HepG2 (cell line): ENCODE data around the gene NOTO. TPM values are rescaled to one million over a fixed set of nuclear protein-coding genes. Genes with fewer than 3 reads are reported as not detected.

Source experiments
- DR1 ChIP-seq: sonication (generic); formaldehyde crosslinking; IDR thresholded peaks from 2 replicates; pipeline ENCODE4 v1.8.0; 2021; ENCODE audit warnings: mild to moderate bottlenecking, missing genetic modification reagents, inconsistent platforms
- FOSL1 ChIP-seq: sonication (generic); formaldehyde crosslinking; IDR thresholded peaks from 2 replicates; pipeline ENCODE4 v1.9.0; 2021; ENCODE audit warnings: missing genetic modification reagents, borderline replicate concordance
- NFATC3 ChIP-seq: sonication (generic); formaldehyde crosslinking; IDR thresholded peaks from 2 replicates; pipeline ENCODE4 v1.5.1; 2020; ENCODE audit warnings: mild to moderate bottlenecking, missing genetic modification reagents
- SAP130 ChIP-seq: IDR thresholded peaks from 2 replicates; pipeline ENCODE4 v1.6.1; 2016; ENCODE audit warnings: low read depth
- SP4 ChIP-seq: sonication (generic); formaldehyde crosslinking; IDR thresholded peaks from 2 replicates; pipeline ENCODE4 v1.8.1; 2023; ENCODE audit warnings: mild to moderate bottlenecking, missing genetic modification reagents
- ZNF558 ChIP-seq: sonication (generic); formaldehyde crosslinking; IDR thresholded peaks from 2 replicates; pipeline ENCODE4 v1.9.0; 2022; ENCODE audit warnings: mild to moderate bottlenecking, missing genetic modification reagents, borderline replicate concordance
- polyA plus RNA-seq, 8 experiments: library from polyadenylated mRNA; depleted of rRNA in 3 of 8; stranded (reverse) in 7 of 8; unstranded in 1 of 8; fragments of >200 nt; fragmentation: Illumina TruSeq in 4 of 8; extraction: Trizol in 4 of 8; gene quantifications; 2 replicates each; pipeline versions ENCODE4 v1.2.1 to v1.2.3, GENCODE V29; 2011 to 2016; ENCODE audit warnings: low read depth in 4 of 8, missing spikeins in 1 of 8, mixed read lengths in 1 of 8; ENCODE audit not compliant: insufficient read depth in 1 of 8
- total RNA-seq, 5 experiments: library from RNA; depleted of rRNA; stranded (reverse); fragments of >200 nt; fragmentation: Illumina TruSeq; extraction: Trizol; gene quantifications; 2 replicates each; pipeline ENCODE4 v1.2.3, GENCODE V29; 2016; ENCODE audit warnings: low read depth in 1 of 5
- TF ChIP-seq, protein P1 (sequence below): sonication (generic); formaldehyde crosslinking; IDR thresholded peaks from 2 replicates; pipeline ENCODE4 v1.5.0; 2020; ENCODE audit warnings: missing genetic modification reagents
- TF ChIP-seq, protein P2 (sequence below): fragments of 450-650 bp; IDR thresholded peaks from 2 replicates; pipeline ENCODE4 v1.6.1; 2016
- TF ChIP-seq, protein P3 (sequence below): sonication (generic); formaldehyde crosslinking; IDR thresholded peaks from 2 replicates; pipeline ENCODE4 v1.4.0; 2020; ENCODE audit warnings: missing genetic modification reagents, borderline replicate concordance
- TF ChIP-seq, protein P4 (sequence below): sonication (generic); formaldehyde crosslinking; IDR thresholded peaks from 2 replicates; pipeline ENCODE4 v1.9.0; 2022; ENCODE audit warnings: low read depth, missing genetic modification reagents
- TF ChIP-seq, protein P5 (sequence below): sonication (generic); formaldehyde crosslinking; IDR thresholded peaks from 2 replicates; pipeline ENCODE4 v1.5.1; 2020; ENCODE audit warnings: mild to moderate bottlenecking, missing genetic modification reagents, borderline replicate concordance

Gene NOTO
- total and polyA plus RNA-seq, 2 of the 13 experiments (the other 11 are each of a cell fraction or from before 2014, with no cell fraction given), result not detected

DNA sequence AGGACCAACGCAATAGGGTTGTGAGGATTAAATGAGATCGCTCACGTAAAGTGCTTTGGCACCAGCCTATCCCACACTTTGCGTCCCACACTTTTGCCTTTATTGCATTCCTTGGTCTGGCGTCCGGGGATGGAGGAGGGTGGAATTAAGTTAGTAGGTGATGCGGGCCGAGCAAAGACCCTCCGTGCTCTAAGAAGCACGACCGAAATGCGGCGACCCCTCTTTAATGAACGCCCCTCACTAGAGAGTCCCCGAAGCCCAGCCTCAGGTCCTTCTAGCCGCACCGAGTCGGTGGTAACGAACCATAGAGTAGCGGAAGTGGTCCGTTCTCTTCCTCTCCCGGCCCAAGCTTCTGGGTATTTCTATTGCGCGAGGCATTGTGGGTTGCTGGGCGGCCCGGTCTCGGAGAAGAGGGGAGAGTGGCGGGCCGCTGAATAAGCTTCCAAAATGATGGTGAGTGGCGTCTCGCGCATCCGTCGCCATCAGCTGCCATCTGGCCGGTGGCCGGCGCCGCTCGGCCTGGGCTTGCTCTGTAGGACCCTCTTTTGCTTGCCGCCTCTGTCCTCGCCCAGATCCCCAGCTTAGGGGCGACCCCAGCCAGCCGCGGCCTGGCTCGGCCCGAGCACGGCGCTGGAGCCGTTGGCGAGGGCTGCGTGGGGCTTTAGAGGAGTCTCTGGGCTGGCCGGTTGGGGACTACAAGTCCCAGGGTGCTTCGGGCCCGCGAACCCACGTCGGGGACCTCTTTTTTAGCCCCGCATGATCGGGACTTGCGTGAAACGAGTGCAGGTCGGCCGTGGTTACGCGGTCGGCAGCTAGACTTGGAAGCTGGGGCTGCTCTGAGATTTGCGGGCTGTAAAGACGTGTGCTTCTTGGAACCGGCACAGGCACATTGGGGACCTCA, 31.8 kb downstream of the NOTO start, which contains the start of gene CCT7 (continued):
- TF ChIP-seq DR1 (CRISPR knock-in tag) (peak; percentile 99), ZNF558 (peak; percentile 90; the same call in 1 of the 2 replicates), SP4 (CRISPR knock-in tag) (no peak; the same call in 1 of the 2 replicates), SAP130 (peak; percentile 98), NFATC3 (no peak), FOSL1 (CRISPR knock-in tag) (no peak)
- TF ChIP-seq, protein P1, sequence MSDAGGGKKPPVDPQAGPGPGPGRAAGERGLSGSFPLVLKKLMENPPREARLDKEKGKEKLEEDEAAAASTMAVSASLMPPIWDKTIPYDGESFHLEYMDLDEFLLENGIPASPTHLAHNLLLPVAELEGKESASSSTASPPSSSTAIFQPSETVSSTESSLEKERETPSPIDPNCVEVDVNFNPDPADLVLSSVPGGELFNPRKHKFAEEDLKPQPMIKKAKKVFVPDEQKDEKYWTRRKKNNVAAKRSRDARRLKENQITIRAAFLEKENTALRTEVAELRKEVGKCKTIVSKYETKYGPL, result no peak
- TF ChIP-seq, protein P2, sequence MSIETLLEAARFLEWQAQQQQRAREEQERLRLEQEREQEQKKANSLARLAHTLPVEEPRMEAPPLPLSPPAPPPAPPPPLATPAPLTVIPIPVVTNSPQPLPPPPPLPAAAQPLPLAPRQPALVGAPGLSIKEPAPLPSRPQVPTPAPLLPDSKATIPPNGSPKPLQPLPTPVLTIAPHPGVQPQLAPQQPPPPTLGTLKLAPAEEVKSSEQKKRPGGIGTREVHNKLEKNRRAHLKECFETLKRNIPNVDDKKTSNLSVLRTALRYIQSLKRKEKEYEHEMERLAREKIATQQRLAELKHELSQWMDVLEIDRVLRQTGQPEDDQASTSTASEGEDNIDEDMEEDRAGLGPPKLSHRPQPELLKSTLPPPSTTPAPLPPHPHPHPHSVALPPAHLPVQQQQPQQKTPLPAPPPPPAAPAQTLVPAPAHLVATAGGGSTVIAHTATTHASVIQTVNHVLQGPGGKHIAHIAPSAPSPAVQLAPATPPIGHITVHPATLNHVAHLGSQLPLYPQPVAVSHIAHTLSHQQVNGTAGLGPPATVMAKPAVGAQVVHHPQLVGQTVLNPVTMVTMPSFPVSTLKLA, result no peak
- TF ChIP-seq, protein P3, sequence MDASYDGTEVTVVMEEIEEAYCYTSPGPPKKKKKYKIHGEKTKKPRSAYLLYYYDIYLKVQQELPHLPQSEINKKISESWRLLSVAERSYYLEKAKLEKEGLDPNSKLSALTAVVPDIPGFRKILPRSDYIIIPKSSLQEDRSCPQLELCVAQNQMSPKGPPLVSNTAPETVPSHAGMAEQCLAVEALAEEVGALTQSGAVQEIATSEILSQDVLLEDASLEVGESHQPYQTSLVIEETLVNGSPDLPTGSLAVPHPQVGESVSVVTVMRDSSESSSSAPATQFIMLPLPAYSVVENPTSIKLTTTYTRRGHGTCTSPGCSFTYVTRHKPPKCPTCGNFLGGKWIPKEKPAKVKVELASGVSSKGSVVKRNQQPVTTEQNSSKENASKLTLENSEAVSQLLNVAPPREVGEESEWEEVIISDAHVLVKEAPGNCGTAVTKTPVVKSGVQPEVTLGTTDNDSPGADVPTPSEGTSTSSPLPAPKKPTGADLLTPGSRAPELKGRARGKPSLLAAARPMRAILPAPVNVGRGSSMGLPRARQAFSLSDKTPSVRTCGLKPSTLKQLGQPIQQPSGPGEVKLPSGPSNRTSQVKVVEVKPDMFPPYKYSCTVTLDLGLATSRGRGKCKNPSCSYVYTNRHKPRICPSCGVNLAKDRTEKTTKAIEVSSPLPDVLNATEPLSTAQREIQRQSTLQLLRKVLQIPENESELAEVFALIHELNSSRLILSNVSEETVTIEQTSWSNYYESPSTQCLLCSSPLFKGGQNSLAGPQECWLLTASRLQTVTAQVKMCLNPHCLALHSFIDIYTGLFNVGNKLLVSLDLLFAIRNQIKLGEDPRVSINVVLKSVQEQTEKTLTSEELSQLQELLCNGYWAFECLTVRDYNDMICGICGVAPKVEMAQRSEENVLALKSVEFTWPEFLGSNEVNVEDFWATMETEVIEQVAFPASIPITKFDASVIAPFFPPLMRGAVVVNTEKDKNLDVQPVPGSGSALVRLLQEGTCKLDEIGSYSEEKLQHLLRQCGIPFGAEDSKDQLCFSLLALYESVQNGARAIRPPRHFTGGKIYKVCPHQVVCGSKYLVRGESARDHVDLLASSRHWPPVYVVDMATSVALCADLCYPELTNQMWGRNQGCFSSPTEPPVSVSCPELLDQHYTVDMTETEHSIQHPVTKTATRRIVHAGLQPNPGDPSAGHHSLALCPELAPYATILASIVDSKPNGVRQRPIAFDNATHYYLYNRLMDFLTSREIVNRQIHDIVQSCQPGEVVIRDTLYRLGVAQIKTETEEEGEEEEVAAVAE (CRISPR knock-in tag), result peak; percentile 47; the same call in 1 of the 2 replicates
- TF ChIP-seq, protein P4, sequence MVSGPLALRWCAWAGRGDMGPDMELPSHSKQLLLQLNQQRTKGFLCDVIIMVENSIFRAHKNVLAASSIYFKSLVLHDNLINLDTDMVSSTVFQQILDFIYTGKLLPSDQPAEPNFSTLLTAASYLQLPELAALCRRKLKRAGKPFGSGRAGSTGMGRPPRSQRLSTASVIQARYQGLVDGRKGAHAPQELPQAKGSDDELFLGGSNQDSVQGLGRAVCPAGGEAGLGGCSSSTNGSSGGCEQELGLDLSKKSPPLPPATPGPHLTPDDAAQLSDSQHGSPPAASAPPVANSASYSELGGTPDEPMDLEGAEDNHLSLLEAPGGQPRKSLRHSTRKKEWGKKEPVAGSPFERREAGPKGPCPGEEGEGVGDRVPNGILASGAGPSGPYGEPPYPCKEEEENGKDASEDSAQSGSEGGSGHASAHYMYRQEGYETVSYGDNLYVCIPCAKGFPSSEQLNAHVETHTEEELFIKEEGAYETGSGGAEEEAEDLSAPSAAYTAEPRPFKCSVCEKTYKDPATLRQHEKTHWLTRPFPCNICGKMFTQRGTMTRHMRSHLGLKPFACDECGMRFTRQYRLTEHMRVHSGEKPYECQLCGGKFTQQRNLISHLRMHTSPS (CRISPR knock-in tag), result 0 out of 2 replicates have a peak, but pooled peaks have one; percentile 31
- TF ChIP-seq, protein P5, sequence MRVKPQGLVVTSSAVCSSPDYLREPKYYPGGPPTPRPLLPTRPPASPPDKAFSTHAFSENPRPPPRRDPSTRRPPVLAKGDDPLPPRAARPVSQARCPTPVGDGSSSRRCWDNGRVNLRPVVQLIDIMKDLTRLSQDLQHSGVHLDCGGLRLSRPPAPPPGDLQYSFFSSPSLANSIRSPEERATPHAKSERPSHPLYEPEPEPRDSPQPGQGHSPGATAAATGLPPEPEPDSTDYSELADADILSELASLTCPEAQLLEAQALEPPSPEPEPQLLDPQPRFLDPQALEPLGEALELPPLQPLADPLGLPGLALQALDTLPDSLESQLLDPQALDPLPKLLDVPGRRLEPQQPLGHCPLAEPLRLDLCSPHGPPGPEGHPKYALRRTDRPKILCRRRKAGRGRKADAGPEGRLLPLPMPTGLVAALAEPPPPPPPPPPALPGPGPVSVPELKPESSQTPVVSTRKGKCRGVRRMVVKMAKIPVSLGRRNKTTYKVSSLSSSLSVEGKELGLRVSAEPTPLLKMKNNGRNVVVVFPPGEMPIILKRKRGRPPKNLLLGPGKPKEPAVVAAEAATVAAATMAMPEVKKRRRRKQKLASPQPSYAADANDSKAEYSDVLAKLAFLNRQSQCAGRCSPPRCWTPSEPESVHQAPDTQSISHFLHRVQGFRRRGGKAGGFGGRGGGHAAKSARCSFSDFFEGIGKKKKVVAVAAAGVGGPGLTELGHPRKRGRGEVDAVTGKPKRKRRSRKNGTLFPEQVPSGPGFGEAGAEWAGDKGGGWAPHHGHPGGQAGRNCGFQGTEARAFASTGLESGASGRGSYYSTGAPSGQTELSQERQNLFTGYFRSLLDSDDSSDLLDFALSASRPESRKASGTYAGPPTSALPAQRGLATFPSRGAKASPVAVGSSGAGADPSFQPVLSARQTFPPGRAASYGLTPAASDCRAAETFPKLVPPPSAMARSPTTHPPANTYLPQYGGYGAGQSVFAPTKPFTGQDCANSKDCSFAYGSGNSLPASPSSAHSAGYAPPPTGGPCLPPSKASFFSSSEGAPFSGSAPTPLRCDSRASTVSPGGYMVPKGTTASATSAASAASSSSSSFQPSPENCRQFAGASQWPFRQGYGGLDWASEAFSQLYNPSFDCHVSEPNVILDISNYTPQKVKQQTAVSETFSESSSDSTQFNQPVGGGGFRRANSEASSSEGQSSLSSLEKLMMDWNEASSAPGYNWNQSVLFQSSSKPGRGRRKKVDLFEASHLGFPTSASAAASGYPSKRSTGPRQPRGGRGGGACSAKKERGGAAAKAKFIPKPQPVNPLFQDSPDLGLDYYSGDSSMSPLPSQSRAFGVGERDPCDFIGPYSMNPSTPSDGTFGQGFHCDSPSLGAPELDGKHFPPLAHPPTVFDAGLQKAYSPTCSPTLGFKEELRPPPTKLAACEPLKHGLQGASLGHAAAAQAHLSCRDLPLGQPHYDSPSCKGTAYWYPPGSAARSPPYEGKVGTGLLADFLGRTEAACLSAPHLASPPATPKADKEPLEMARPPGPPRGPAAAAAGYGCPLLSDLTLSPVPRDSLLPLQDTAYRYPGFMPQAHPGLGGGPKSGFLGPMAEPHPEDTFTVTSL (CRISPR knock-in tag), result no peak; the same call in 1 of the 2 replicates
